Psoas muscle (tissue), 8 donors: Measurements from ENCODE around the gene CDKAL1. TPM values are rescaled to one million over a fixed set of nuclear protein-coding genes. Genes with fewer than 3 reads are reported as not detected.
"Not testable (repeated sequence)": the region's sequence is repeated elsewhere in the genome, so short reads cannot be mapped to it uniquely, and the experiment has no call there.

Experiments used
- ATAC-seq, 4 donors: fragments of 200-7000 bp; cut with Tn5 transposase; one replicate each; pipeline ENCODE4 v1.9.1; 2020; ENCODE audit warnings: moderate library complexity in 3 of 4, mild to moderate bottlenecking in 2 of 4
- DNase-seq, 2 donors: peaks; one replicate each; pipeline ENCODE4 v3.0.0-alpha.2; 2020
- H3K27ac ChIP-seq: fragments of 200-600 bp; one replicate; pipeline ENCODE4 v1.8.0; 2022
- H3K27me3 ChIP-seq, 3 donors: fragments of 200-600 bp in 1 of 3; one replicate each; pipeline versions ENCODE4 v1.6.1 to v1.8.0; 2013 to 2022; ENCODE audit warnings: low read length in 2 of 3, mild to moderate bottlenecking in 2 of 3, moderate library complexity in 1 of 3; ENCODE audit not compliant: insufficient read depth in 3 of 3
- H3K36me3 ChIP-seq, 2 donors: fragments of 200-600 bp in 1 of 2; one replicate each; pipeline versions ENCODE4 v1.6.1 to v1.8.0; 2013 to 2022; ENCODE audit warnings: low read depth in 1 of 2, mild to moderate bottlenecking in 1 of 2, moderate library complexity in 1 of 2; ENCODE audit not compliant: insufficient read depth in 1 of 2
- H3K4me1 ChIP-seq: fragments of 200-600 bp; one replicate; pipeline ENCODE4 v1.8.0; 2022
- H3K4me3 ChIP-seq: fragments of 200-600 bp; one replicate; pipeline ENCODE4 v1.8.0; 2022; ENCODE audit warnings: mild to moderate bottlenecking
- H3K9me3 ChIP-seq: fragments of 200-600 bp; one replicate; pipeline ENCODE4 v1.8.0; 2022
- CTCF ChIP-seq: fragments of 200-600 bp; IDR thresholded peaks from one replicate; pipeline ENCODE4 v1.8.0; 2022; ENCODE audit warnings: antibody characterized with exemption
- WGBS, 3 donors: extraction: QIAGEN DNeasy Blood & Tissue Kit; methylation state at CpG; one replicate each; pipeline versions ENCODE4 v1.1.6 to v1.1.7; 2013; 5-methylcytosine and 5-hydroxymethylcytosine counted together
- intact Hi-C, 2 donors: fragments of 100-400 bp; cut with DNase I; formaldehyde crosslinking; loops; one replicate each; pipeline versions ENCODE4 v1.11.0 to v1.14.2; 2022
- polyA plus RNA-seq, 3 donors: library from polyadenylated mRNA; stranded (reverse); fragments of 200-250 nt; gene quantifications; one replicate each; pipeline ENCODE4 v1.2.3, GENCODE V29; 2013
- total RNA-seq, 4 donors: library from RNA; stranded (reverse); fragmentation: NEBNext Ultra II Directional in 2 of 4; extraction: Animal tissue kit (Norgen Biotek cat#: 25700) in 2 of 4; gene quantifications; one replicate each; pipeline versions ENCODE4 v1.2.1 to v1.2.4, GENCODE V29; 2021 to 2023
- donor health status: healthy with polysubstance abuse.
- donor health status: DM: no; HTN: no; CAD: no; lungs with moderate emphysema.
- donor health status: Bipolar disorder and iron deficiency.
- donor health status: healthy.
- donor health status: DM: yes; HTN: yes; CAD: no.
- donor health status: DM: no; HTN: no; CAD: no.
- donor health status: DM: no; HTN: no; CAD: no.
- donor health status: DM: yes; HTN: yes; CAD: no.

Gene CDKAL1
- total and polyA plus RNA-seq, 7 donors = 4.5 to 16.1 (median 12.9) TPM

GRCh38 chr6:20582586-20583443 lies 48.6 kb downstream of the CDKAL1 start:
- WGBS, 3 donors = 77 to 83% (median 80%) methylated on average over 4 of the region's 4 CpGs
- TF ChIP-seq CTCF = no peak
- Histone ChIP-seq H3K9me3 (no peaks in the 10 kb centered on the region), H3K36me3 (peaks cover 0 to 7% of the 10 kb centered on the region in 2 donors), H3K27me3 (no peaks in the 10 kb centered on the region), H3K27ac (no peak overlapping the region), H3K4me3 (no peak overlapping the region), H3K4me1 (no peaks in the 10 kb centered on the region)
- intact Hi-C loops = no loop called here
- no peak for ATAC-seq
- no peak for DNase-seq

GRCh38 chr6:20583444-20583800 lies 49.2 kb downstream of the CDKAL1 start:
- WGBS, 3 donors = 60 to 69% (median 65%) methylated on average over 3 of the region's 3 CpGs
- ATAC-seq = no peak

DNA sequence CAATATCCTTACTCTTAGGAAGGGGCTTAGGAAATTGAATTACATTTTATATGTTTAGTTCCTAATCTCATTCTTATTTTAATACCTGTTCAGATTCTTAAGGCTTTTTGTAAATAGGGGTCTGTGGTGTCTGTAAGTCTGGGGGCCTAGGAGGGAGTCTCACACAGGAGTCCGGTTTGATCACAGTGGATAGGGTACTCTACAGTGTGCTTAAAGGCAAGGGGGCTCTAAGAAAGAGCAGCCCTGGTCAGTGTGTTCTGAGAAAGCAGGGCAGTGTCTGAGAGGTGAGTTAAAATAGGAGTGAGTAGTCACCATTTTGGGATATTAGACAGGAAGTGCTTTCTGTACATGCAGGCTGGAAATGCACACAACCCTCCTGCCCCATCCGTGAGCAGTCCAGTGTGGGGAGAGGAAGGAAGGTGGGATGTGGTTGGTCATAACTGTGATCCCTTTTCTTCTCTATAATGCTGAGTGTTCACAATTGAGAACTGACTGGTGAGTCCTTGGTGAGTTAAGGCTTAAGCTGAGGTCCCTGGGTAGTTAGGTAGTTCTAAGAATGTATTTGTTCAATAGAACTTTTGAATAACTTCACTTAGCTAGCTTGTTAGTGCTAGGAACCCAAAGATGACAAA lies 50.0 kb downstream of the CDKAL1 start:
- Histone ChIP-seq H3K9me3 (no peaks in the 10 kb centered on the region), H3K4me3 (no peak overlapping the region), H3K27ac (no peak overlapping the region), H3K27me3 (no peaks in the 10 kb centered on the region), H3K36me3 (peaks cover 0 to under 1% of the 10 kb centered on the region in 2 donors), H3K4me1 (peaks cover 4% of the 10 kb centered on the region)
- intact Hi-C loops = no loop called here
- DNase-seq (no peak), ATAC-seq (no peak)
- no peak for TF ChIP-seq CTCF
- 80 to 84% (median 82%) methylated on average over 2 of the region's 2 CpGs for WGBS, 3 donors

More at GRCh38 chr6:20583444-20583800, 49.2 kb downstream of the CDKAL1 start:
- Histone ChIP-seq H3K4me3 (no peak overlapping the region), H3K36me3 (peaks cover 0 to 5% of the 10 kb centered on the region in 2 donors), H3K27me3 (no peaks in the 10 kb centered on the region), H3K4me1 (no peaks in the 10 kb centered on the region), H3K27ac (no peak overlapping the region), H3K9me3 (no peaks in the 10 kb centered on the region)
- TF ChIP-seq CTCF = no peak
- no peak for DNase-seq
- intact Hi-C loops = no loop called here

DNA sequence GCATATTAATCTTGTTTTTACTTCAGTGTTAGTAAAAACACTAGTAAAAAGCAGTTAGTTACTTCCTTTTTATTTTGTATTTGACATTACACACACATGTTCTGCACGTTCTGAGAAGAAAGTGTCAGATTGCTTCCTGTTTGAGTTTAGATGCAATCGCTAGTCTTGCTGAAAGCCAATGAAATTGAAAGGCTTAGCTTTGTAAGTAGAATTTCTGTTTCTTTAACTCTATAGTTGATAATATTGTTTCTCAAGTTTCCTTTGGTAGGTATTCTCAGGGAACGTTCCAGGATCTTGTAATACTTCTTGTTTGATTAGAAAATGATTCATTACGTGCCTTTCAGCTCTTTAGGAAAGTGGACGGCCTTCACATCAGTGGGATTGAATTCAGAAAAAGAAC lies 55.0 kb downstream of the CDKAL1 start:
- Histone ChIP-seq H3K4me3 (no peak overlapping the region), H3K27ac (no peak overlapping the region), H3K27me3 (no peaks in the 10 kb centered on the region), H3K4me1 (peaks cover 10% of the 10 kb centered on the region), H3K36me3 (no peaks in the 10 kb centered on the region), H3K9me3 (no peaks in the 10 kb centered on the region)
- peak in 1 of 4 donors; percentile 43 for ATAC-seq
- no peak for DNase-seq
- intact Hi-C loops = no loop called here
- WGBS, 3 donors = 24 to 41% (median 33%) methylated on average over 5 of the region's 5 CpGs
- TF ChIP-seq CTCF = no peak

DNA sequence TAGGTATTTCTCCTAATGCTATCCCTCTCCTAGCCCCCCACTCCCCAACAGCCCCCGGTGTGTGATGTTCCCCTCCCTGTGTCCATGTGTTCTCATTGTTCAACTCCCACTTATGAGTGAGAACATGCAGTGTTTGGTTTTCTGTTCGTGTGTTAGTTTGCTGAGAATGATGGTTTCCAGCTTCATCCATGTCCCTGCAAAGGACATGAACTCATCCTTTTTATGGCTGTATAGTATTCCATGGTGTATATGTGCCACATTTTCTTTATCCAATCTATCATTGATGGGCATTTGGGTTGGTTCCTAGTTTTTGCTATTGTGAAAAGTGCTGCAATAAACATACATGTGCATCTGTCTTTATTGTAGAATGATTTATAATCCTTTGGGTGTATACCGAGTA lies 56.2 kb downstream of the CDKAL1 start:
- peaks cover 10% of the 10 kb centered on the region for H3K4me1 ChIP-seq
- H3K4me3 ChIP-seq, H3K36me3 ChIP-seq, DNase-seq, intact Hi-C loops, H3K27me3 ChIP-seq, ATAC-seq, H3K27ac ChIP-seq, H3K9me3 ChIP-seq: not testable (repeated sequence)
- WGBS, 3 donors = 96 to 100% (median 96%) methylated on average over 3 of the region's 3 CpGs

DNA sequence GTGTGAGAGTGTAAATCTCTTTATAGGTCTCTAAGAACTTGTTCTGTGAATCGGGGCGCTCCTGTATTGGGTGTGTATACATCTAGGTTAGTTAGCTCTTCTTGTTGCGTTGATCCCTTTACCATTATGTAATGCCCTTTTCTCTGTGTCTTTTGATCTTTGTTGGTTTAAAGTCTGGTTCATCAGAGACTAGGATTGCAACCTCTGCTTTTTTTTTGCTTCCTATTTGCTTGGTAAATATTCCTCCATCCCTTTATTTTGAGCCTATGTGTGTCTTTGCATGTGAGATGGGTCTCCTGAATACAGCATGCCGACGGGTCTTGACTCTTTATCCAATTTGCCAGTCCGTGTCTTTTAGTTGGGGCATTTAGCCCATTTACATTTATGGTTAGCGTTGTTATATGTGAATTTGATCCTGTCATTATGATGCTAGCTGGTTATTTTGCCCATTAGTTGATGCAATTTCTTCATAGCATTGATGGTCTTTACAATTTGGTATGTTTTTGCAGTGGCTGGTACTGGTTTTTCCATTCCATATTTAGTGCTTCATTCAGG lies 60.1 kb downstream of the CDKAL1 start:
- H3K4me1 ChIP-seq, H3K27me3 ChIP-seq, H3K4me3 ChIP-seq, intact Hi-C loops, H3K27ac ChIP-seq, H3K9me3 ChIP-seq, H3K36me3 ChIP-seq, ATAC-seq, DNase-seq: not testable (repeated sequence)
- 85 to 98% (median 92%) methylated on average over 6 to 7 of the region's 7 CpGs for WGBS, 3 donors
